WTC11 (cell line): ENCODE data around the gene DAD1.

Experiments used
- ATF1 ChIP-seq: sonication (generic); formaldehyde crosslinking; IDR thresholded peaks from 2 replicates; pipeline ENCODE4 v1.8.1; 2023; ENCODE audit warnings: mild to moderate bottlenecking, moderate library complexity, missing genetic modification reagents
- ATF3 ChIP-seq: sonication (generic); formaldehyde crosslinking; conservative IDR thresholded peaks from 2 replicates; pipeline ENCODE4 v1.8.1; 2022; ENCODE audit warnings: mild to moderate bottlenecking, missing genetic modification reagents
- CTCF ChIP-seq: fragments of 200-600 bp; IDR thresholded peaks from 2 replicates; pipeline ENCODE4 v1.8.0; 2022; ENCODE audit warnings: antibody characterized with exemption
- FOXJ3 ChIP-seq: sonication (generic); formaldehyde crosslinking; IDR thresholded peaks from 2 replicates; pipeline ENCODE4 v1.9.0; 2021; ENCODE audit warnings: missing genetic modification reagents, mild to moderate bottlenecking, borderline replicate concordance
- JUN ChIP-seq: sonication (generic); formaldehyde crosslinking; IDR thresholded peaks from 2 replicates; pipeline ENCODE4 v1.8.0; 2023; ENCODE audit warnings: mild to moderate bottlenecking, missing genetic modification reagents
- NR3C1 ChIP-seq: sonication (generic); formaldehyde crosslinking; conservative IDR thresholded peaks from 2 replicates; pipeline ENCODE4 v1.8.1; 2023; ENCODE audit warnings: low read depth, mild to moderate bottlenecking, missing genetic modification reagents
- SP1 ChIP-seq: sonication (generic); formaldehyde crosslinking; conservative IDR thresholded peaks from 2 replicates; pipeline ENCODE4 v1.8.1; 2022; ENCODE audit warnings: missing genetic modification reagents
- USF1 ChIP-seq: sonication (generic); formaldehyde crosslinking; IDR thresholded peaks from 2 replicates; pipeline ENCODE4 v1.8.0; 2022; ENCODE audit warnings: mild to moderate bottlenecking, missing genetic modification reagents
- ZNF263 ChIP-seq: sonication (generic); formaldehyde crosslinking; IDR thresholded peaks from 2 replicates; pipeline ENCODE4 v1.8.1; 2022; ENCODE audit warnings: low read depth, mild to moderate bottlenecking, moderate library complexity, missing genetic modification reagents
- TF ChIP-seq, protein P1 (sequence below): sonication (generic); formaldehyde crosslinking; IDR thresholded peaks from 2 replicates; pipeline ENCODE4 v1.8.0; 2022; ENCODE audit warnings: missing genetic modification reagents
- TF ChIP-seq, protein P2 (sequence below): fragments of 250-450 bp; sonication (Bioruptor Pico); IDR thresholded peaks from 2 replicates; pipeline ENCODE4 v1.9.0; 2021; ENCODE audit warnings: mild to moderate bottlenecking

- no peak for TF ChIP-seq NR3C1 (CRISPR knock-in tag)
- no peak for TF ChIP-seq CTCF
- no peak for TF ChIP-seq ATF1 (CRISPR knock-in tag)
- TF ChIP-seq, protein P1, sequence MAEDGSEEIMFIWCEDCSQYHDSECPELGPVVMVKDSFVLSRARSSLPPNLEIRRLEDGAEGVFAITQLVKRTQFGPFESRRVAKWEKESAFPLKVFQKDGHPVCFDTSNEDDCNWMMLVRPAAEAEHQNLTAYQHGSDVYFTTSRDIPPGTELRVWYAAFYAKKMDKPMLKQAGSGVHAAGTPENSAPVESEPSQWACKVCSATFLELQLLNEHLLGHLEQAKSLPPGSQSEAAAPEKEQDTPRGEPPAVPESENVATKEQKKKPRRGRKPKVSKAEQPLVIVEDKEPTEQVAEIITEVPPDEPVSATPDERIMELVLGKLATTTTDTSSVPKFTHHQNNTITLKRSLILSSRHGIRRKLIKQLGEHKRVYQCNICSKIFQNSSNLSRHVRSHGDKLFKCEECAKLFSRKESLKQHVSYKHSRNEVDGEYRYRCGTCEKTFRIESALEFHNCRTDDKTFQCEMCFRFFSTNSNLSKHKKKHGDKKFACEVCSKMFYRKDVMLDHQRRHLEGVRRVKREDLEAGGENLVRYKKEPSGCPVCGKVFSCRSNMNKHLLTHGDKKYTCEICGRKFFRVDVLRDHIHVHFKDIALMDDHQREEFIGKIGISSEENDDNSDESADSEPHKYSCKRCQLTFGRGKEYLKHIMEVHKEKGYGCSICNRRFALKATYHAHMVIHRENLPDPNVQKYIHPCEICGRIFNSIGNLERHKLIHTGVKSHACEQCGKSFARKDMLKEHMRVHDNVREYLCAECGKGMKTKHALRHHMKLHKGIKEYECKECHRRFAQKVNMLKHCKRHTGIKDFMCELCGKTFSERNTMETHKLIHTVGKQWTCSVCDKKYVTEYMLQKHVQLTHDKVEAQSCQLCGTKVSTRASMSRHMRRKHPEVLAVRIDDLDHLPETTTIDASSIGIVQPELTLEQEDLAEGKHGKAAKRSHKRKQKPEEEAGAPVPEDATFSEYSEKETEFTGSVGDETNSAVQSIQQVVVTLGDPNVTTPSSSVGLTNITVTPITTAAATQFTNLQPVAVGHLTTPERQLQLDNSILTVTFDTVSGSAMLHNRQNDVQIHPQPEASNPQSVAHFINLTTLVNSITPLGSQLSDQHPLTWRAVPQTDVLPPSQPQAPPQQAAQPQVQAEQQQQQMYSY (CRISPR knock-in tag), result no peak
- no peak for TF ChIP-seq ATF3 (CRISPR knock-in tag)
- TF ChIP-seq JUN, result no peak
- no peak for TF ChIP-seq FOXJ3 (CRISPR knock-in tag)
- TF ChIP-seq USF1 (CRISPR knock-in tag), result no peak
- TF ChIP-seq, protein P2, sequence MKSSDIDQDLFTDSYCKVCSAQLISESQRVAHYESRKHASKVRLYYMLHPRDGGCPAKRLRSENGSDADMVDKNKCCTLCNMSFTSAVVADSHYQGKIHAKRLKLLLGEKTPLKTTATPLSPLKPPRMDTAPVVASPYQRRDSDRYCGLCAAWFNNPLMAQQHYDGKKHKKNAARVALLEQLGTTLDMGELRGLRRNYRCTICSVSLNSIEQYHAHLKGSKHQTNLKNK (CRISPR knock-in tag), result no peak
- no peak for TF ChIP-seq SP1 (CRISPR knock-in tag)
- no peak for TF ChIP-seq ZNF263 (CRISPR knock-in tag)
Observed at GRCh38 chr14:22517117-22517720, 71.8 kb downstream of the DAD1 start.
